Ureter (tissue), 1 donor: ENCODE measurements around the gene HHIPL1. TPM values are rescaled to one million over a fixed set of nuclear protein-coding genes. Genes with fewer than 3 reads are reported as not detected.
"Not testable (repeated sequence)": the region's sequence is repeated elsewhere in the genome, so short reads cannot be mapped to it uniquely, and the experiment has no call there.

Experiments
- DNase-seq: peaks from one replicate; pipeline ENCODE4 v3.0.0-alpha.2; 2020; ENCODE audit warnings: low spot score
- total RNA-seq: library from RNA; stranded (reverse); gene quantifications from one replicate; pipeline ENCODE4 v1.2.4, GENCODE V29; 2023
- donor health status: DM: yes; HTN: yes; CAD: no.

HHIPL1 gene
- total RNA-seq, 1 donor from 2014 or later, result 2.4 TPM

DNA sequence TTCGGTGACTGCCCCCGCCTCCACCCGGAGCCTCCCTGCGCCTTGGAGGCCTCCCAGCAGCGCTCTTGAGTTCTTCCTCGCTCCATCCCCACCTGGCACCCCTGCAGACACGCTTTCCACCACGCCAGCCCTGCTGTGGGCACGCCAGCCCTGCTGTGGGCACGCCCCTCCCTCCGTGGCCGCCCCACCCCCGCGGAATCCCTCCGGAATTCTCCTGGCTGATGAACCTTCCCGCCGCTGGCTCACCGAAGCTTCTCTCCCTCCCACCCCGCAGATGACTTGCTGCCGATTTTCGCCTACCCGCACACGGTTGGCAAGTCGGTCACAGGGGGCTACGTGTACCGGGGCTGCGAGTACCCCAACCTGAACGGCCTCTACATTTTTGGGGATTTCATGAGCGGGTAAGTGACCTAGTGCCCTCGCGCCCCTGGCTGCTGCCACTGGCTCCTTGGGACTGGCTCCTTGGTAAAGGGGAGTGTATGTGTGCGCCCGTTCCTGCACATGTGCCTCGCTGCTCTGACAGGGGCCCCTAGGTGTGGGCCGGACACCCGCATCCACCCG, 15.2 kb downstream of the HHIPL1 start:
- DNase-seq, result no peak

DNA sequence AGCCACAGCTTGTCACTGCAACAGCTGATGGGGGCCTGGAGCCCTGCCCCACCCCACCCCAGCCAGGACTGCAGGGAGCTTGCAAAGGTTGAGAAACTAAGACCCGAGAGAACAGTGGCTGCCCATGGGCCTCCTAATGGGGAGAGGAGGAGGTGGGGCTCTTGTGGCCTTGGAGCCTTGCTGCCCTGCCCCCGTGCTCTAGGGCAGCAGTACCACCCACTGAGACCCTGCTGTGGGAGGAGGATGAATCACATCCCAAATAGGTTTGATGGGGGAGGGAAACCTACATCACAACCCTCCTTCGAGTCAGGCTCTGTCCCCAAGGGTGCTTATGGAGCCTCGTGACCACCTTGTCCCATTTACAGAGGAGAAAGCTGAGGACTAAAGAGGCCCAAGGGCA, 15.9 kb downstream of the HHIPL1 start:
- DNase-seq, result no peak

DNA sequence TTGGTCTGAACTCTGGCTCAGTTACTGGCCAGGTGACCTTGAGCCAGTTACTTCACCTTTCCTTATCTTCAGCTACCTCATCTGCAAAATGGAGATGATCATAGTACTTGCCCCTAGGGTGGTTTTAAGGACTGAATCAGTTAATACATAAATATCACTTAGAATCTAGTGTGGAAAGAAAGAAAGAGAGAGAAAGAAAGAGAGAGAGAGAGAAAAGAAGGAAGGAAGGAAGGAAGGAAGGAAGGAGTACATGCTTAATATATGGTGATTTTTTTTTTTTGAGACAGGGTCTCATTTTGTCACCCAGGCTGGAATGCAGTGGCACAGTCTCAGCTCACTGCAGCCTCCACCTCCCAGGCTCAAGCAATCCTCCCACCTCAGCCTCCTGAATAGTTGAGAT, 16.3 kb downstream of the HHIPL1 start:
- DNase-seq, result not testable (repeated sequence)

DNA sequence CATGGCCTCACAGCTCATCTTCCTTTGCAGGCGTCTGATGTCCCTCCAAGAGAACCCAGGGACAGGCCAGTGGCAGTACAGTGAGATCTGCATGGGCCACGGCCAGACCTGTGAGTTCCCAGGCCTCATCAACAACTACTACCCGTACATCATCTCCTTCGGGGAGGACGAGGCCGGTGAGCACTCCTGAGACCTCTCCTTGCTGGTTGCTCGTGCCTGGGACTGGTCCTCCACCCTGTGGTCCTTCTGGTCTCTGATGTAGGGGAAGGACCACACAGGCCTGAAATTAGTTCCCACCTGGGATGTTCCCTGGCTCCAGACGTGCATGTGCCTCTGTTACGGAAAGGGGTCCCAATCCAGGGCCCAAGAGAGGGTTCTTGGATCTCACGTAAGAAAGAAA, 17.9 kb downstream of the HHIPL1 start:
- DNase-seq, result no peak

DNA sequence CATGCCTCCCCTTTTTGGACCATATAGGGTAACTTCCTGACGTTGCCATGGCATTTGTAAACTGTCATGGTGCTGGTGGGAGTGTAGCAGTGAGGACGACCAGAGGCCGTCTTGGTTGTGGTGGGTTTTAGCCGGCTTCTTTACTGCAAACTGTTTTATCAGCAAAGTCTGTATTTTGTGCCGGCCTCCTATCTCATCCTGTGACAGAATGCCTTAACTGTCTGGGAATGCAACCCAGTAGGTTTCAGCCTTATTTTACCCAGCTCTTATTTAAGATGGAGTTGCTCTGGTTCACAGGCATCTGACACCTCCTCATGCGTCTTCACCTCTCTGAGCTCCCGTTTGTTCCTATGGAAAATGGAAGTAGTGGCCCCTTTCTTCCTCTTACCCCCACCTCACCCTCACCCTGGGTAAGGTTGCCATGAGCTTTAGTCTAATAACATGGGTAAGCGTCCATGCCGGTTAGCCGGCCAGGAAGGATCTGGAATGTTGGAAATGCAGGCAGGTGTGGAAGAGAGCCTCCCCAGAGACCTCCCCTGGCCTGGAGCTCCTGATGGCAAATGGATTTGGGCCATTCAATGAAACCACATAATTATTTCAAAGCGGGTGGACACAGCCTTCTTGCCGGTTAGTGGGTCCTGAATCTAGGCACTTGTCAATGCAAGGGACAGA, 18.6 kb downstream of the HHIPL1 start:
- no peak for DNase-seq

DNA sequence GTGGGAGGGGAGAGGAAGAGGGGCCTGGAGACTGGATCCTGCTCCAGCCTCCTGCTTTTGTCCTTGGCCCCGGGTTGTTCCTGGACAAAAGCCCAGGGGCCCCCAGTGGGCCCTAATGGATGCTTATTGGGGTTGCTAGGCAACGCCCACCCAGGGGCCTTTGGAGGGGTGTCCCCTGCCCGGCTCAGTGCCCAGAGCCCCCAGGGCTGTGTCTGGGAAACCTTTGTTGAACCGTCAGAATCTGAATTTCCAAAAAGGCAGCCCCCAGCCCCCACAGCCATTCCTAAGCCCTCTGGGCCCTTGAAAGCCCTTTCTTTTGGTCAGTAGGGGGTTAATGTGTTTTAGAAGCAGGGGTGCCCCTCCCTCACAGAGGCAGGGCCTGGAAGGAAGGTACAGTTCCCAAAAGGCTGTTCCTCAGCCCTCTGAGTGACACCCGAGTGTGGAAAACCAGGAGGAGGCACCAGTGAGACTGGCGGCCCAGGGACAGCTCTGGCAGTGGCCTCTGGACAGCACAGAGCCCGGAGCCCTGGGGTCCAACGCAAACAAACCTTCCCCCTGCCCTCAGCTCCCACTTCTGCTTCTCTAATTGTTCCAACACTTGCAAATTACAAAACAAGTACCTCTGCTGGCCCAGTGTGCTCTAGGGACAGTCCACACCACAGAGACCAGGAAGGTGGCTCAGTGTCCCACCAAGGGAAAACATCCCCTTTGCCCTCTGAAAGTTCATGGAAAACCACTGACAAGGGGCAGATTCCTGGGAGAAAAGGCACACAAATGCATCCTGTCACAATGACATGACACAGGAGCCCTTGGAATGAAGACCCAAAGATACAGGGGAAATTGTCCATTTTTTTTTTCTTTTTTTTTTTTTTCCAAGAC, 19.4 kb downstream of the HHIPL1 start:
- no peak for DNase-seq

DNA sequence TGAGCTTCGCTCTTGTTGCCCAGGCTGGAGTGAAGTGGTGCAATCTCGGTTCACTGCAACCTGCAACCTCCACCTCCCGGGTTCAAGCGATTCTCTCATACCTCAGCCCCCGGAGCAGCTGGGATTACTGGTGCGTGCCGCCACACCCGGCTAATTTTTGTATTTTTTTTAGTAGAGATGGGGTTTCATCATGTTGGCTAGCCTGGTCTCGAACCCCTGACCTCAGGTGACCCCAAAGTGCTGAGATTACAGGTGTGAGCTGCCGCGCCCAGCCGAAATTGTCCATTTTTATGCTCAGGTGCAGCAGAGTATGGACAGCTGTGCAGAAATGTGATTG, 20.0 kb downstream of the HHIPL1 start:
- no peak for DNase-seq

DNA sequence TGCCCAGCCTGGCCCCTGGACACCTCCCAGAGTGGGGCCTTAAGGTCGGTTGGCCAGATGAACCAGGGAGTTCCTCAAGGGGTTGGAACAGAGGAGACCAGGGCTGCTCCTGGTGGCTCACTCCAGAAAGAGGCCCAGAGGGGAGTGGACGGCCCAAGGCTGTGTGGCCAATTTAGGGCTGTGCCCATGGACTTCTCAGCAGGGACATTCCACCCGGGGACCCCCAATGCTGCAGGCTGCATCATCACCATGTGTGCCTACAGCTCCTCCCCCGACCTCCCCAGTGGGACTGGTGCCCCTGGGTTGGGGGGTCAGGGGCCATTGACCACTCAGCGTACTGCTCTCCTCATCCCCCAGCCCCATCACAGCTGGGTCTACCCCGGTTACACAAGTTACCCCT, 21.6 kb downstream of the HHIPL1 start:
- no peak for DNase-seq

DNA sequence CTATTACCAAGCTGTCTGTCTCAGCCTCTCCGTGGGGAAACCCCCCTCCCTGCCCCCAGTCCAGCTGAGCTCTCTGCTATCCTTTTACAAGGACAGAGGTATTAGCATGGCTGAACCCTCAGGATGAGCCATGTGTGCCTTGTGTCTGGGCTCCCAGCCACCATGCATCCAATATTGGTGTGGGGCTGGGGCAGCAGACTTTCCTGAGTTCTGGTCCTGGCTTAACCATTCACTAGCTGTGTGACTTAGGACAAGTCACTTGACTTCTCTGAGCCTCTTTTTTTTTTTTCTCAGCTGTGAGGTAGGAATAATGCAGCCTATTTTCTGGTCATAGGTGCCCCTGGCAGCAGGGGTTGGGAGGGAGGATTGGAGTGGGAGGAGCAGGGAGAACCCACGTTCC, 22.1 kb downstream of the HHIPL1 start:
- no peak for DNase-seq

DNA sequence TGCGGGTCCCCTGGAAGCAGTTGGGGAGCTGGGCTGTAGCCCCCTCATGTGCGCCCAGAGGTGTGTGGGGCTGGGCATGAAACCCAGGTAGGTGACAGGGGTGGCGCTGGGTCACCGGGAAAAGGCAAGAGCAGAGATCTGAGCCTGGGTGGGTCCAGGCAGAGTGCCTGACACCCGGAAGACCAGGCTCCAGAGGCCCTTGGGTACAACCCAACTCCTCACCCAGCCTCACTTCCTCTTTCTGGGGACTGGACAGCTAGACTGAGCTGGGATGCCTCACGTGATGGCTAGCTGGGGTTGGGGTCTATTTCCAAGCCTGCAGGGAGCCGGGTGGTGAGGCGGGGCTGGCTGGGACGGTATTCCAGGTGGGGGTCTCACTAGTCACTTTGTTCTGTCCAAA, 22.9 kb downstream of the HHIPL1 start:
- DNase-seq, result no peak

DNA sequence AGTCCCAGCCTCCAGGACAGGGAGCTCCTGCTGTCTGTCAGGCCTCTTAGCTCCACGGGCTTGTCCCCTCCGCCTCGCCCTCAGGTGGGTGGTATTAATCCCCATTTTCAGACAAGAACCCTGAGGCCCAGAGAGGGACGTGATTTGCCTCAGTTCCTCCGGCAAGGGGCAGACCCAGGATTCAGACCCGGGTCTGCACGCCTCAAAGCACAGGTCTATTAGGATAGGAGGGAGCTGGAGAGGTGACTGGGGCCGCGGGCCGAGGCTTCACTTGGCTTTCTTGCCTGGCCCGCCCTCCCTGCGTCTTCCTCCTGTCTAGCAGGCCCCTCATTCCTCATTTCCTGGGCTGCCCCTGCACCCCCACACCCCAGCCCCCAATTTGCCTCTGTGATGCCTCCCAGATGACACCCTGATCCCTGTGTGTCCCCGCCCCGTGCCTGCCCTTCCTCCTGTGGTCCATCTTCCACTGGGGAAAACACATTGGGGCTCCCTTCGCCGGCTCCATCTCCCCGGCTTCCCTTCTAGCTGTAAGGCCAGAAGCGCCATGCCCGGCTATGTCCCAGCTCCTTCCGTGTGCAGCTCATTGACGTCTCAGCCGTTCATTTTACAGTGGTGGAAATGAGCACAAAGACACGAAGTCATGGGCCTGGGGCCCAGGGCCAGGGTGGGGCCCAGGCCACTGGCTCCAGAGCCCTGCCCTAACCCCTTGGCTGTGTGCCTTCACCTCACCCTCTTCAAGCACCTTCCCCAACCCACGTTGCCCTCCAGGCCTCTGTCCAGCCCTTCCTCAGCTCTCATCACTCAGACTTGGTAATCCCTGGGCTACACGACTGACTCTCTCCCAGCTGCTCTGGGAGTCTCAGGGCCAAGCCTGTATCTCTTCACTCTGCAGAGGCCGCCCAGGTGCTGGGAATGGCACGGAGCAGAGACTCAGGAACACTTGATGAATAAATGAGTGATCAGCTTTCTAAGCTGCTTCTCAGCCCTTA, 23.7 kb downstream of the HHIPL1 start:
- DNase-seq, result no peak

DNA sequence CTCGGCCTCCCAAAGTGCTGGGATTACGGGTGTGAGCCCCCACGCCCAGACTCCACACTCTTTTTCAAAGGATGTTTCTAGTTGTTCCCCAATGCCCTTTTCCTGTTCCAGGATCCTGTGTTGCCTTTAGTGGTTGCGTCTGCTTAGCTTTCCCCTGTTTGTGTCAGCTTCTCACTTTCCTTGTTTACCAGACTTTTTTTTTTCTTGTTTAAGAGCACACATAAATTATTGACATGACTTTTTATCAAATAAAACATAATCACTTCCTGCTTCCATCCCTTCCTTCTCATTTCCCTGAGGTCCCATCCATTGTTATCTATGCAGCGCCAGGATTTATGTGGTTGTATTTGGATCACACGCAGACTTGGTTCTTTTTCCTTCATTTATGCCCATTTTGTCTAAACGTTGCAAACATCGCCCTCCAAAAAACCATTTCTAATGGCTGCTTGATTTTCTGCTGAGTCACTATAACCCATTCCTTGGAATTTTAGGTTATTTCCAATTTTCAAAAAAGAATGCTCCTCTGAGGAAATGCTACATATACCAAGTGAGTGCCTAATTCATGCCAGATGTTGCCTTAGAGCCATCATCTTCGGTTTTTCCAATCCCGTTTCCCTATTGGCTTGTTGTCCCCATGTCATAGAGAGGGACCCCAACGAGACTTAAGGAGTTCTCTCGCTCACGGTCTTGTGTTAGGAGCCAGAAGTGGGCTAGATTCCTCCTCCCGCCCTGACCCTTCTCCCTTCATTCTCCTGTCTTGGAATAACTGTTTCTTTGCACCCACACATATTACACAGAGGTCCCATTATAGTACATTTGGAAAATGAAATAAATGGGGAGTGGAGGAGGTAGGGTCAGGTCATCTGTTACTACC, 25.7 kb downstream of the HHIPL1 start:
- DNase-seq, result no peak

DNA sequence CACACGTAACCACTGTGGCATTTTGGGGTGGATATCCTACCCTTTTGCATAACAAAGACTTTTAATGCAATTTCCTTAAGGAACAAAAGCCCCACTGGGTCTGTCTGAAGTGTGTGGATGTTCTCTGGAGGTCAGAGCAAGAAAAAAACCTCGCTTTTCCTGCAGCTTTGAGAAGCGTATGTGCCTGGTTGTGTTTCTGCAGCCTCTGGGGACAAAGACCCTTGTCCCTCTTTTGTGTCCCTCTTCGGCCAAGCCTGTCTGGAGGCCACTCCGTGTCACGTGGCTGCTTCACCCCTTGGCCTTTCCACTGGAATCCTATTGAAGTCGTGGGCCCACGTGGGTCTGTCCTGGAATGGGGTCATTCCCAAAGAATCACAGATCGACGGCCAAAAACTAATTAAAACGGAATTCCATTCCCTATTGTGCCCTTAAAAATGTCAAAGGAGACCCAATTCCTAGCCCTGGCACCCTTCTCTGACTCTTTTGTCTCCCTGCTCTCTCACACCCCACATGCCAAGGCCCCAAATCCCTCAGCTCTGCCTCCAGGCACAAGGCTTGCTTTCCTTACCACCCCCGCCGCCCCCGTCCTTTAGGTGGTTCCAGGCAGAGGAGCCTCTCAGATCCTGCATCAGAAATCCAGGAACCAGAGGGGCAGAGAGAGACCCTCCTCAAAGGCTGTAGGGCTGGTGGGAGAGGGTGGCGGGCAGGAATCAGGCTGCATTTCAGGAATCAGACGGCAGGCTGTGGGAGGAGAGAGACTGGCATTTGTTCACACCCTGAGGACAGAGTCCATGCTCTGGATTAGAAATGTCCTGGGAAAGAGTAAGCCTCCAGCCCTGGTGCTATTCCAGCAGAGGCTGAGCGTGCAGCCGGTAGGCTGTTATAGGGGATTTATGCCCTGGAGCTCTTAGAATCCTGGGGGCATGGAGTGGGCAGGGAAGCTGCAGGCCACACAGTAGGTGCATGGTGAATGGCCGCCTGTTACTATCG, 26.6 kb downstream of the HHIPL1 start:
- DNase-seq, result no peak

DNA sequence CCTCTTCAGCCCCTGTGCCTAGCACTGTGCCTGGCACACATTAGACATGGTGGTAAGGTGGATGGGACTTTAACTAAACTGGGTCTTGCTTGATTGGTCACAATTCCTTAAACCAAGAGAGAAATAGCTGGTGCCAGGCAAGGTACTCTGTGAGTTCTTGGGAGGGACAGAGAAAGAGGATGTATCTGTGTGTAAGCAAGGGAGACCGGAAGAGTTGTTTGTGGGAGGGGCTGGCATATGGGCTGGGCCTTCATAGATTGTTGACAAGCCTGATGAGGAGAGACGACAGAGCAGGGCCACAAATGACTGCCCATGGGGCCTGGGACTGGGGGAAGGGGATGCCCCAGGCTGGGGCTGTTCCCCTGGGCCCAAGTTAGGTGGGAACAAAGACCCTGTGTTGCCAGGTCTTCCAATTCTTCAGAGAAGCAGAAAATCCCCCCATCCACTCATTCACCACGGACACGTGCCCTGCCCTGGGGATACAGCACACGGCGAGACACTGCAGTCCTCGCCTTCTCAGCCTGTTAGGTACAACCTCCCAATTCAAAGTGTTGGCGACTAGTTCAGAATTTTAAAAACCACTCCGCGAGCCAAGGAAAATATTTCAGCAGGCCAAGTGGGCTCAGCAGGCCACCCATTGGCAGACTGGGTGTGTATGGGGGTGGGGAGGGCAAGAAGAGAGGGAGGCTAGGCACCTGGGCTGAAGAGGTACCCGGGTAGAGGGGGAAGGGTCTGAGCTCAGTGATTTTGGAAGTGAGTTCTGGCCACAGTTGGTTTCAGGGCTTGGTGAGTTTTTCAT, 27.8 kb downstream of the HHIPL1 start:
- no peak for DNase-seq

DNA sequence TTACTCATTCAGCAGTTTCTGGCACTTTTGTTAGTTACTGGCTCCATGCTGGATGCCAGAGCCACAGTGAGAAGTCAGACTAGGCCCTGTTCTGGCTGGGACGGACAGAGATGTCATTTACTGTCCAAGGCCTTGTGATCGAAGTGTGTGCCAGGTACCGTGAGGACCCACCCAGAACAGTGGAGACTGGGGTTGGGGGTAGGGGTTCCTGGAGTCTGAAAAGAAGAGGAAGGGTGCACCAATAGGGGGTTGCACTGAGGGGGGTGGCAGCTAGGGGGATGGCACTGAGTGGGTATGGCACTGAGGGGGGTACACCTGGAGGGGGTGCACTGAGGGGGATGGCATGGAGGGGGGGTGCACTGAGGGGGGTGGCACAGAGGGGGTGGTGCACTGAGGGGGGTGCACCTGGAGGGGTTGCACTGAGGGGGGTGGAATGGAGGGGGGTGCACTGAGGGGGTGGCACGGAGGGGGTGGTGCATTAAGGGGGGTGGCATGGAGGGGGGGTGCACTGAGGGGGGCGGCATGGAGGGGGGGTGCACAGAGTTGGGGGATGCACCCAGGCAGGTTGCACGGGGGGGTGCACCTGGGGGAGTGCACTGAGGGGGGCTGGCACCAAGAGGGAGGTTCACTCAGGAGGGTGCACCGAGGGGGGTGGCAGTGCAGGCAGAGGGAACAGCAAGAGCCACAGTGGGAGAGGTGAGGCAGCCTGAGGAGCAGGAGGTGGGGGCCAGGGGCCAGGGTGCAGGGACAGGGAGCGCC, 28.6 kb downstream of the HHIPL1 start:
- no peak for DNase-seq

DNA sequence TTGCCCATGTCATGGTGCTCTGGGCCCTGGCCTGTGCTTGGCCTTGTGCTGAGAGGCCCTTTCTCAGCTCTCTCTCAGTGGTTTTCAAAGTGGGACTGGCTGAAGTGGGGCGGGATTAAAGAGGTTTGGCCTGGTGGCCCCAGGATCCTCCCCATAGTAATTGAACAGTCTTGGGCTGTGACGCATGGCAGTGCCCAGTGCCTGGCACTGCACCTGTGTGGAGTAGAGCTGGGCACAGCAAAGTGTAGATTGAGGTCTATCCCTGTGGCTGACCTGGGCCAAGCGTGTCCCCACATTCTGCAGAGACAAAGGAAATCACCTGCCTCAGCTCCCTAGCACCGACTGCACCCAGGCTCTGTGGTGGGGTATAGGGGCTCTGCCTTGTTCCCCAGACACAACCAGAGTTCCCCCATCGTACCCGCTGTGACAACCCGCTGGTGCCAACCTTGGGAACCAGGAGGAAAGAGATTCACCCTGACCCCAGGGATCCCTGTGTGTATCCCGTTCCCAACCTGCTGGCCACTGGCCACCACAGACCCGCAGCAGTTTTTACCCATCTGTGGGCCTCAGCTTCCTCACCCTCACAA, 29.2 kb downstream of the HHIPL1 start:
- no peak for DNase-seq

DNA sequence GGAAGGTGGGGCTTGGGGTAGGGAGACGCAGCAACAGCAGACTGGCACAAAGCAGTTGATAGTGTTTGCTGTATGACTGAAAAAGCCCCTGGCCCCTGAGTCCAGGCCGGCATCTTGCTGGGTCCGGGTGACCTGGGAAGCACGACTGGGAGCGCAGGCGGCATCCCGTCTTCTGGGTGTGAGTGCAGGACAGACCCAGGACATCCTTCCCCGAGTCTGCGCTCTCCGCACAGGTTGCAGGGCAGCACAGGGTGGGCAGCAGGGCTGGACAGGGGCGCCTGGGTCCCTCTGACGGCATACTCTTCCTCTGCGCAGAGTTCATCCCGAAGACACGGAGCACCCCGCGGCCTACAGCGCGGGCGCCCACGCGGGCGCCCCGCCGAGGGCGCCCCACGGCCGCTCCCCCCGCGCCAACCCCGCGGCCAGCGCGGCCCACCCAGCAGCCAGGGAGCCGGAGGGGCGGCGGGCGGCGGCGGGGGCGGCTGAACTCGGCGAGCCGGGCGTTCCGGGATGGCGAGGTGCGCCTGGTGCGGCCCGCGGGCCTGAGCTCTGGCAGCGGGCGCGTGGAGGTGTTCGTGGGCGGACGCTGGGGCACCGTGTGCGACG, 29.9 kb downstream of the HHIPL1 start:
- DNase-seq, result no peak
